Measurements from ENCODE around the gene FGFBP3. TPM values are rescaled to one million over a fixed set of nuclear protein-coding genes. Genes with fewer than 3 reads are reported as not detected.

FGFBP3 gene
- total and polyA plus RNA-seq, 12 donors, result 0.21 to 0.67 (median 0.45) TPM

GRCh38 chr10:91864744-91865143 lies 44.5 kb downstream of the FGFBP3 start:
- intact Hi-C loops (cut with DNase I), result loop anchor here in 2 of 10 donors (5.0 kb wide), 1 partner anchor 37 kb away; no protein-coding TSS in a partner anchor
- no peaks in the 10 kb centered on the region for H3K27me3 ChIP-seq
- TF ChIP-seq CTCF (IDR thresholded peaks at IDR 0.05), result no peak
- H3K27ac ChIP-seq, result no peak overlapping the region
- peaks cover 0 to 74% (median 44%) of the 10 kb centered on the region in 9 donors for H3K36me3 ChIP-seq
- WGBS, 2 donors, result 78 to 86% methylated on average over 2 of the region's 2 CpGs
- no peaks in the 10 kb centered on the region for H3K4me1 ChIP-seq
- H3K4me3 ChIP-seq, result no peak overlapping the region
- ATAC-seq (no peak), DNase-seq (no peak)
- no peaks in the 10 kb centered on the region for H3K9me3 ChIP-seq

GRCh38 chr10:91864099-91864498 lies 45.2 kb downstream of the FGFBP3 start:
- DNase-seq, result no peak
- no peak for TF ChIP-seq CTCF (IDR thresholded peaks at IDR 0.05)
- peaks cover 0 to 81% (median 46%) of the 10 kb centered on the region in 9 donors for H3K36me3 ChIP-seq
- intact Hi-C loops (cut with DNase I), result loop anchor here in 2 of 10 donors (5.0 kb wide), 1 partner anchor 37 kb away; no protein-coding TSS in a partner anchor
- no peaks in the 10 kb centered on the region for H3K4me1 ChIP-seq
- no peak for ATAC-seq
- H3K4me3 ChIP-seq, result no peak overlapping the region
- no peaks in the 10 kb centered on the region for H3K9me3 ChIP-seq
- H3K27ac ChIP-seq, result no peak overlapping the region
- H3K27me3 ChIP-seq, result no peaks in the 10 kb centered on the region
- 80 to 86% methylated on average over 2 of the region's 2 CpGs for WGBS, 2 donors

- no peak overlapping the region for H3K4me3 ChIP-seq
- no peaks in the 10 kb centered on the region for H3K27me3 ChIP-seq
- DNase-seq (no peak), ATAC-seq (no peak)
- TF ChIP-seq CTCF (IDR thresholded peaks at IDR 0.05), result no peak
- intact Hi-C loops (cut with DNase I), result loop anchor here in 2 of 10 donors (5.0 kb wide), 1 partner anchor 34 kb away; no protein-coding TSS in a partner anchor
- no peaks in the 10 kb centered on the region for H3K9me3 ChIP-seq
- 77 to 79% methylated on average over 1 of the region's 1 CpG for WGBS, 2 donors
- no peak overlapping the region for H3K27ac ChIP-seq
- H3K4me1 ChIP-seq, result no peaks in the 10 kb centered on the region
- peaks cover 0 to 100% (median 56%) of the 10 kb centered on the region in 9 donors for H3K36me3 ChIP-seq
These were observed 48.4 kb downstream of the FGFBP3 start for GRCh38 chr10:91860885-91861284.

GRCh38 chr10:91856637-91857036 lies 52.6 kb downstream of the FGFBP3 start:
- H3K27me3 ChIP-seq, result no peaks in the 10 kb centered on the region
- DNase-seq (no peak), ATAC-seq (no peak)
- H3K4me1 ChIP-seq, result no peaks in the 10 kb centered on the region
- H3K4me3 ChIP-seq, result no peak overlapping the region
- no peak overlapping the region for H3K27ac ChIP-seq
- intact Hi-C loops (cut with DNase I), result loop anchor here in 2 of 10 donors (10.0 kb wide), 2 partner anchors 58 to 108 kb away; no protein-coding TSS in a partner anchor
- H3K36me3 ChIP-seq, result peaks cover 0 to 100% (median 70%) of the 10 kb centered on the region in 9 donors
- WGBS, 2 donors, result 88 to 89% methylated on average over 6 of the region's 6 CpGs
- H3K9me3 ChIP-seq, result no peaks in the 10 kb centered on the region
- TF ChIP-seq CTCF (IDR thresholded peaks at IDR 0.05), result peak in 5 of 9 donors; percentile 9 to 38 (median 28)

Other genes with a start within 250 kb of the FGFBP3 start
- 10 to 100 TPM; 11.8 to 21.1 (median 14.3) TPM for gene TNKS2, start 111.1 kb downstream of the FGFBP3 start, total RNA-seq
- gene TNKS2, start 111.1 kb downstream of the FGFBP3 start, polyA plus RNA-seq, result 1 to 10 TPM; 4.7 to 6.4 TPM
- gene BTAF1, start 14.3 kb upstream of the FGFBP3 start, total RNA-seq, result 10 to 100 TPM; 10.9 to 14.7 (median 12.4) TPM
- 1 to 10 TPM; 4.3 to 8.5 TPM for gene BTAF1, start 14.3 kb upstream of the FGFBP3 start, polyA plus RNA-seq